ENCODE data around the gene TRIM59. TPM values are rescaled to one million over a fixed set of nuclear protein-coding genes. Genes with fewer than 3 reads are reported as not detected.
A peak's percentile ranks its signal among the peaks of the same experiment; 100 is the strongest.

Gene TRIM59
- total and polyA plus RNA-seq, 9 of the 15 experiments (the other 6 are each of a cell fraction or from before 2014, with no cell fraction given), result 16.8 to 101 (median 34.8) TPM

- TF ChIP-seq ZBTB2 (IDR thresholded peaks at IDR 0.05), result no peak
- 0 out of 2 replicates have a peak, but pooled peaks have one; percentile 34 for TF ChIP-seq HLTF (IDR thresholded peaks at IDR 0.05)
- no peak for TF ChIP-seq MBD2 (IDR thresholded peaks at IDR 0.05; ENCODE audit: borderline replicate concordance, low read depth)
- TF ChIP-seq PTTG1 (tag; IDR thresholded peaks at IDR 0.05; ENCODE audit: low read depth), result no peak
- TF ChIP-seq ZNF146 (CRISPR knock-in tag; IDR thresholded peaks at IDR 0.05; ENCODE audit: unreplicated experiment), result no peak
- TF ChIP-seq ZMIZ1 (IDR thresholded peaks at IDR 0.05; ENCODE audit: low read depth in 2 of 2, low read length in 2 of 2), result no peak
- TF ChIP-seq ZNF444 (CRISPR knock-in tag; IDR thresholded peaks at IDR 0.05), result no peak
- no peak for TF ChIP-seq HDGF (IDR thresholded peaks at IDR 0.05)
- TF ChIP-seq CAMTA2 (CRISPR knock-in tag; conservative IDR thresholded peaks at IDR 0.05), result no peak
- TF ChIP-seq ZBTB40 (IDR thresholded peaks at IDR 0.05), result no peak; the same call in 1 of the 2 replicates
- TF ChIP-seq ZBTB40 (CRISPR knock-in tag; IDR thresholded peaks at IDR 0.05), result no peak
- TF ChIP-seq ZFP30 (CRISPR knock-in tag; IDR thresholded peaks at IDR 0.05; ENCODE audit: borderline replicate concordance), result no peak
These were observed 546 bp downstream of the TRIM59 start (continued) for GRCh38 chr3:160448845-160449635.
